Fibroblast of lung (primary cell): ENCODE measurements around the gene IGFALS.

Experiments
- EZH2 ChIP-seq: IDR thresholded peaks from 2 replicates; pipeline ENCODE4 v1.5.1; 2012; ENCODE audit warnings: low read length, control low read depth, mild to moderate bottlenecking; ENCODE audit errors: missing control alignments
- TF ChIP-seq, protein P1 (sequence below), 2 donors: IDR thresholded peaks in 1 of 2; conservative IDR thresholded peaks in 1 of 2; 1 replicate in 1 of 2; 2 replicates in 1 of 2; pipeline ENCODE4 v1.5.1; 2011 to 2012; ENCODE audit warnings: low read length in 2 of 2, control low read depth in 1 of 2, inconsistent platforms in 1 of 2, low read depth in 1 of 2, mild to moderate bottlenecking in 1 of 2

DNA sequence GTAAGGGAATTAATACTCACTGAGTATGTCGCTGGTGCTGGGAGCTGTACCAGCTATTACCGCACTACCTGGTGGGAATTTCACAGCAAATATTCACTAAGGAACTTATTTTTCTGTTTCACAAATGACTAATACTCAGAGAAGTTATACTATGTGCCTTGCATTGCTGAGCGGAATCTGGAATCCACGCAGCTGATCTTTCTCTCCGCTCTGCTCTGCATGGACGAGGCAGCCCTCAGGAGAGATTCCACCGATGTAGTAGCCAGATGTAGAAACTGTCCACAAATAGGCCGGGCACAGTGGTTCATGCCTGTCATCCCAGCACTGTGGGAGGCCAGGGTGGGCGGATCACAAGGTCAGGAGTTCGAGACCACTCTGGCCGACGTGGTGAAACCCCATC lies 39.3 kb downstream of the IGFALS start:
- TF ChIP-seq, protein P1, sequence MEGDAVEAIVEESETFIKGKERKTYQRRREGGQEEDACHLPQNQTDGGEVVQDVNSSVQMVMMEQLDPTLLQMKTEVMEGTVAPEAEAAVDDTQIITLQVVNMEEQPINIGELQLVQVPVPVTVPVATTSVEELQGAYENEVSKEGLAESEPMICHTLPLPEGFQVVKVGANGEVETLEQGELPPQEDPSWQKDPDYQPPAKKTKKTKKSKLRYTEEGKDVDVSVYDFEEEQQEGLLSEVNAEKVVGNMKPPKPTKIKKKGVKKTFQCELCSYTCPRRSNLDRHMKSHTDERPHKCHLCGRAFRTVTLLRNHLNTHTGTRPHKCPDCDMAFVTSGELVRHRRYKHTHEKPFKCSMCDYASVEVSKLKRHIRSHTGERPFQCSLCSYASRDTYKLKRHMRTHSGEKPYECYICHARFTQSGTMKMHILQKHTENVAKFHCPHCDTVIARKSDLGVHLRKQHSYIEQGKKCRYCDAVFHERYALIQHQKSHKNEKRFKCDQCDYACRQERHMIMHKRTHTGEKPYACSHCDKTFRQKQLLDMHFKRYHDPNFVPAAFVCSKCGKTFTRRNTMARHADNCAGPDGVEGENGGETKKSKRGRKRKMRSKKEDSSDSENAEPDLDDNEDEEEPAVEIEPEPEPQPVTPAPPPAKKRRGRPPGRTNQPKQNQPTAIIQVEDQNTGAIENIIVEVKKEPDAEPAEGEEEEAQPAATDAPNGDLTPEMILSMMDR (conservative IDR thresholded peaks at IDR 0.05 in 1 of 2, IDR thresholded peaks at IDR 0.05 in 1 of 2; ENCODE audit: low read depth in 1 of 2, low read length in 2 of 2): no peak
- TF ChIP-seq EZH2: no peak
